ENCODE measurements around the gene NAV3.

NAV3 gene

GRCh38 chr12:78121969-78122610, 291.4 kb downstream of the NAV3 start:
- Histone ChIP-seq H3K36me3 (replicated peaks; ENCODE audit: insufficient read depth, low read length) (no peaks in the 10 kb centered on the region), H3K9me3 (replicated peaks; ENCODE audit: insufficient read depth, low read length) (no peaks in the 10 kb centered on the region), H3K9ac (ENCODE audit: low read length) (no peak overlapping the region), H3F3A (ENCODE audit: insufficient read depth, low read length) (no peaks in the 10 kb centered on the region), H3K4me3 (ENCODE audit: low read length) (no peak overlapping the region), H3K27ac (ENCODE audit: low read length) (no peak overlapping the region), H3K79me2 (ENCODE audit: low read length) (no peaks in the 10 kb centered on the region), H2AFZ (ENCODE audit: low read length) (no peak overlapping the region), H3K9me2 (replicated peaks; ENCODE audit: insufficient read depth, low read length) (no peaks in the 10 kb centered on the region), H3K4me1 (ENCODE audit: low read length) (no peaks in the 10 kb centered on the region), H4K20me1 (ENCODE audit: insufficient read depth, low read length) (no peaks in the 10 kb centered on the region), H3K4me2 (ENCODE audit: low read depth, low read length) (no peak overlapping the region), H3K27me3 (replicated peaks; ENCODE audit: insufficient read depth, low read length) (no peaks in the 10 kb centered on the region)
- TF ChIP-seq EZH2 (optimal IDR thresholded peaks at IDR 0.05; ENCODE audit: low read depth, low read length) (no peak), EZH2phosphoT487 (IDR thresholded peaks at IDR 0.05; ENCODE audit: low read length) (no peak), CTCF (IDR thresholded peaks at IDR 0.05; ENCODE audit: low read length) (no peak)
- DNase-seq, result no peak

- no peak for DNase-seq
- Histone ChIP-seq H2AFZ (ENCODE audit: low read length) (no peak overlapping the region), H3F3A (ENCODE audit: insufficient read depth, low read length) (no peaks in the 10 kb centered on the region), H3K4me3 (ENCODE audit: low read length) (no peak overlapping the region), H3K9ac (ENCODE audit: low read length) (no peak overlapping the region), H3K36me3 (replicated peaks; ENCODE audit: insufficient read depth, low read length) (no peaks in the 10 kb centered on the region), H3K79me2 (ENCODE audit: low read length) (no peaks in the 10 kb centered on the region), H3K27me3 (replicated peaks; ENCODE audit: insufficient read depth, low read length) (no peaks in the 10 kb centered on the region), H3K9me2 (replicated peaks; ENCODE audit: insufficient read depth, low read length) (no peaks in the 10 kb centered on the region), H3K9me3 (replicated peaks; ENCODE audit: insufficient read depth, low read length) (no peaks in the 10 kb centered on the region), H3K27ac (ENCODE audit: low read length) (no peak overlapping the region), H3K4me1 (ENCODE audit: low read length) (no peaks in the 10 kb centered on the region), H3K4me2 (ENCODE audit: low read depth, low read length) (no peak overlapping the region), H4K20me1 (ENCODE audit: insufficient read depth, low read length) (no peaks in the 10 kb centered on the region)
- no peak for TF ChIP-seq EZH2phosphoT487 (IDR thresholded peaks at IDR 0.05; ENCODE audit: low read length)
- no peak for TF ChIP-seq EZH2 (optimal IDR thresholded peaks at IDR 0.05; ENCODE audit: low read depth, low read length)
- TF ChIP-seq CTCF (IDR thresholded peaks at IDR 0.05; ENCODE audit: low read length), result no peak
Measured at GRCh38 chr12:78128211-78128610, 297.5 kb downstream of the NAV3 start.

GRCh38 chr12:78143717-78144116, 313.0 kb downstream of the NAV3 start:
- Histone ChIP-seq H3K36me3 (replicated peaks; ENCODE audit: insufficient read depth, low read length) (no peaks in the 10 kb centered on the region), H3K27ac (ENCODE audit: low read length) (no peak overlapping the region), H3K27me3 (replicated peaks; ENCODE audit: insufficient read depth, low read length) (no peaks in the 10 kb centered on the region), H3K9ac (ENCODE audit: low read length) (no peak overlapping the region), H3K9me2 (replicated peaks; ENCODE audit: insufficient read depth, low read length) (no peaks in the 10 kb centered on the region), H3K79me2 (ENCODE audit: low read length) (no peaks in the 10 kb centered on the region), H3K4me3 (ENCODE audit: low read length) (no peak overlapping the region), H3K4me1 (ENCODE audit: low read length) (no peaks in the 10 kb centered on the region), H4K20me1 (ENCODE audit: insufficient read depth, low read length) (no peaks in the 10 kb centered on the region), H3K4me2 (ENCODE audit: low read depth, low read length) (no peak overlapping the region), H2AFZ (ENCODE audit: low read length) (no peak overlapping the region), H3K9me3 (replicated peaks; ENCODE audit: insufficient read depth, low read length) (no peaks in the 10 kb centered on the region), H3F3A (ENCODE audit: insufficient read depth, low read length) (no peaks in the 10 kb centered on the region)
- no peak for DNase-seq
- TF ChIP-seq EZH2phosphoT487 (IDR thresholded peaks at IDR 0.05; ENCODE audit: low read length) (no peak), CTCF (IDR thresholded peaks at IDR 0.05; ENCODE audit: low read length) (no peak), EZH2 (optimal IDR thresholded peaks at IDR 0.05; ENCODE audit: low read depth, low read length) (no peak)
